HG02623 (cell line): ENCODE measurements around the gene NR2F1-AS1.
A peak's percentile ranks its signal among the peaks of the same experiment; 100 is the strongest.

ENCODE experiments used
- ATAC-seq: cut with Tn5 transposase; IDR thresholded peaks from one replicate; pipeline ENCODE4 v1.9.1; 2021; ENCODE audit warnings: moderate library complexity; ENCODE audit not compliant: unreplicated experiment

NR2F1-AS1 gene

GRCh38 chr5:93580927-93581445, at the start of gene NR2F1-AS1:
NR2F1-AS1 (minus strand) TSS chr5:93581219.
- peak; percentile 15 for ATAC-seq

GRCh38 chr5:93626801-93627200, 45.8 kb upstream of the NR2F1-AS1 start:
- no peak for ATAC-seq

- ATAC-seq, result no peak
Observed at GRCh38 chr5:93623153-93623552, 42.1 kb upstream of the NR2F1-AS1 start.

GRCh38 chr5:93622240-93622885, 41.3 kb upstream of the NR2F1-AS1 start:
- no peak for ATAC-seq

- no peak for ATAC-seq
Observed at GRCh38 chr5:93621327-93621798, 40.3 kb upstream of the NR2F1-AS1 start.

- ATAC-seq, result peak; percentile 99
Observed at GRCh38 chr5:93620487-93621326, 39.7 kb upstream of the NR2F1-AS1 start.

GRCh38 chr5:93616538-93617174, 35.6 kb upstream of the NR2F1-AS1 start:
- ATAC-seq, result no peak

GRCh38 chr5:93612855-93613243, 31.8 kb upstream of the NR2F1-AS1 start:
- ATAC-seq, result no peak

- ATAC-seq, result no peak
Observed at GRCh38 chr5:93611976-93612854, 31.2 kb upstream of the NR2F1-AS1 start.

- no peak for ATAC-seq
Observed at GRCh38 chr5:93611273-93611975, 30.4 kb upstream of the NR2F1-AS1 start.

- ATAC-seq, result no peak
Observed at GRCh38 chr5:93610581-93611272, 29.7 kb upstream of the NR2F1-AS1 start.

GRCh38 chr5:93609762-93610161, 28.7 kb upstream of the NR2F1-AS1 start:
- no peak for ATAC-seq

- ATAC-seq, result no peak
Observed at GRCh38 chr5:93608855-93609254, 27.8 kb upstream of the NR2F1-AS1 start.

GRCh38 chr5:93607367-93608258, 26.6 kb upstream of the NR2F1-AS1 start:
- peak; percentile 78 for ATAC-seq

- ATAC-seq, result no peak
Observed at GRCh38 chr5:93606382-93606752, 25.3 kb upstream of the NR2F1-AS1 start.

- ATAC-seq, result no peak
Observed at GRCh38 chr5:93604644-93605515, 23.9 kb upstream of the NR2F1-AS1 start.
